Measurements from ENCODE around the gene PANK1. TPM values are rescaled to one million over a fixed set of nuclear protein-coding genes. Genes with fewer than 3 reads are reported as not detected.
A peak's percentile ranks its signal among the peaks of the same experiment; 100 is the strongest.

The PANK1 gene
- total RNA-seq, 1 donor: 7.3 TPM

- no peak overlapping the region for H3K4me3 ChIP-seq (ENCODE audit: low read depth, low read length)
- no peak for DNase-seq (ENCODE audit: low read depth)
- no peak for TF ChIP-seq CTCF (IDR thresholded peaks at IDR 0.05; ENCODE audit: insufficient read depth, low read depth, low read length)
Measured at GRCh38 chr10:89664203-89664602, 19.2 kb upstream of the PANK1 start.

- H3K4me3 ChIP-seq (ENCODE audit: low read depth, low read length): no peak overlapping the region
- DNase-seq (ENCODE audit: low read depth): no peak
- TF ChIP-seq CTCF (IDR thresholded peaks at IDR 0.05; ENCODE audit: insufficient read depth, low read depth, low read length): no peak
Measured at GRCh38 chr10:89663144-89663543, 18.1 kb upstream of the PANK1 start.

DNA sequence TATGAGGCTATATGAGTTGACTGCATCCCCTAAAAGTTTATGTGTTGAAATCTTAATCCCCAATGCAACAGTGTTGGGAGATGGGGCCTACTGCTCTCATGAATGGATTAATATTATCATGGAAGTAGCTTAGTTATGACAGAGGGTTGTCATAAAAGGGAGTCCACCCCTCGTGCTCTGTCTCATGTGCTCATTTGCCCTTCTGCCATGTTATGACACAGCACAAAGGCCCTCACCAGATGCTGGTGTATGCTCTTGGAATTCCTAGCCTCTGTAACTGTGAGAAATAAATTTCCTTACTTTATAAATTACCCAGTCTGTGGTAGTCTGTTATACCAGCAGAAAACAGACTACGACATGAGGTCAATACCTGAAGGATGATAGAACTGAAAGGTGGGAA, 17.6 kb upstream of the PANK1 start:
- no peak for TF ChIP-seq CTCF (IDR thresholded peaks at IDR 0.05; ENCODE audit: insufficient read depth, low read depth, low read length)
- H3K4me3 ChIP-seq (ENCODE audit: low read depth, low read length): no peak overlapping the region
- peak; percentile 25 for DNase-seq (ENCODE audit: low read depth)

DNA sequence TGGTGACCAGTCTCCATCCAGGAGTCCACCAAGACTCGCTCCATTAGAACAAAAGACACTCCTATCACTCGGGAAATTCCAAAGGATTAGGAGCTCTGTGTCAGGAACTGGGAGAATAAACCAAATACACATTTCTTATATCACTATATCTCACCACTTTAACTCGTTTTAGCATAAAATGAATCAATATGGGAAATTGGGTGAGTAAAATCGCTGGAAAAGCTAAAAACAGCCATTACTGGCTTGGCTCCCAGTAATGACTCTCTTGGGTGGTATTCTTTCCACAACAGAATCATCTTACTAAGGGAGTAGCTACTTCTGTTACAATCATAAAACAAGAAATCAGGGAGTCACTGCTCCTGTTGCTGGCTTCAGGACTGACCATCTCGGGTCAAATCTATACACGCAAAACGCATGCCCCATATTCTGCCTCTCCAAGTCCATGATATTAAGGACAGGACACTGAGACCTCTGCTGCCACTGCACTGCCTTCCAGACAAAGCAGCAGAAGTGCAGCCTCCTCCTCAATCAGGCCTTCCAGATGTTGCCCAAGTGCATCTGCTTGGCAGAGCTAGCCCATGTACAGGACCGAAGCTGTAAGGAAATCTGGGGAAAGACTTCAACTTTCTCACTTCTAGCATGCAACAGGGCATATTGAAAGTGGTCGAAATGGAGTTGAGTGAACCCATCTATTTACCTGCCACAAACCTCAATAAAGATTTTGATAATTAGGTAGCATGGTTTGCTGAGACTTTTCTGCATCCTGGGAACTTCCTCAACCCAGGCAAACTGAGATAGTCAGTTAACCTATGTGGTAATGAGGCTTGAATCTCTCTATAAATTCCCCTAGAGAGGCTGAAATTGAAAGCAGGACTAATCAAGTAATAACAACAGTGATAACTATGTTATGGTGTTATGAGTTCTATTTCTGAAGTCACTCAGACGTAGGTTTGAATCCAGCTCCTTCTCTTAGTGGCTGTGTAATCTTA, 14.4 kb upstream of the PANK1 start:
- DNase-seq (ENCODE audit: low read depth): peak; percentile 48
- no peak overlapping the region for H3K4me3 ChIP-seq (ENCODE audit: low read depth, low read length)
- TF ChIP-seq CTCF (IDR thresholded peaks at IDR 0.05; ENCODE audit: insufficient read depth, low read depth, low read length): no peak

DNA sequence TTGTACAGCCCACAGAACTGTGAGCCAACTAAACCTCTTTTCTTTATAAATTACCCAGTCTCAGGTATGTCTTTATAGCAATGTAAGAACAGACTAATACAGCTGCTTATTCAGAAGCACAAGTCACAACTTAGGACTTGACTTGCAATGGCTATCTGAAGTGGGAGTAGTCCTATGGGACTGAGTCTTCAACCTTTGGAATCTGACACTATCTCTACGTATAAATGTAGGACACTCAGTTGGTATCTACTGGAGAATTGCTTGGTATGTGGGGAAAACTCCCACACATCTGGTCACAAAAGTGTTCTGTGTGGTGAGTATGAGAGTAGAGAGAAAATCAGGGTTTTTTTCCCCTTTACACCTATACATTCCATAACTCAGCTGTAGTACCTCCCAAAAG, 12.3 kb upstream of the PANK1 start:
- no peak for TF ChIP-seq CTCF (IDR thresholded peaks at IDR 0.05; ENCODE audit: insufficient read depth, low read depth, low read length)
- DNase-seq (ENCODE audit: low read depth): no peak
- no peak overlapping the region for H3K4me3 ChIP-seq (ENCODE audit: low read depth, low read length)

DNA sequence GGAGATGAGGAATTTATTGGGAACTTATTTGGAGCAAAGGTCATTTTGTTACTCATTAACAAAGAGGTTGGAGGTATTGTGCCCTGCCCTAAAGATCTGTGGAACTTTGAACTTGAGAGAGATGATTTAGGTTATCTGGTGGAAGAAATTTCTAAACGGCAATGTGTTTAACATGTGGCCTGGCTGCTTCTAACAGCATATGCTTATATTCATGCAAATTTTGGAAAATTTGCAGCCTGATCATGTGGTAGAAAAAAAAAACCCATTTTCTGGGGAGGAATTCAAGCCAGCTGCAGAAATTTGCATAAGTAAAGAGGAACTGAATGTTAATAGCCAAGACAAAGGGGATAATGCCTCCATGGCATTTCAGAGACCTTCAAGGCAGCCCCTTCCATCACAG, 10.7 kb upstream of the PANK1 start:
- DNase-seq (ENCODE audit: low read depth): no peak
- no peak for TF ChIP-seq CTCF (IDR thresholded peaks at IDR 0.05; ENCODE audit: insufficient read depth, low read depth, low read length)
- no peak overlapping the region for H3K4me3 ChIP-seq (ENCODE audit: low read depth, low read length)
